Astrocyte (in vitro differentiated cells and primary cell): Measurements from ENCODE around the gene ELFN2. TPM values are rescaled to one million over a fixed set of nuclear protein-coding genes. Genes with fewer than 3 reads are reported as not detected.

ENCODE experiments used
- DNase-seq: peaks from one replicate; pipeline ENCODE4 v3.0.0-alpha.2; 2010; ENCODE audit warnings: low read depth
- FAIRE-seq: peaks from 2 replicates; lab custom pipeline; 2011; peaks lifted over from hg19 to GRCh38; lab: Jason Lieb, UNC
- H2AFZ ChIP-seq: 2 replicates; pipeline ENCODE4 v1.6.0; 2012; ENCODE audit warnings: low read depth, low read length, inconsistent platforms
- H3K27ac ChIP-seq: 2 replicates; pipeline ENCODE4 v1.5.1; 2011; ENCODE audit warnings: low read depth, low read length, inconsistent platforms
- H3K27me3 ChIP-seq: 2 replicates; pipeline ENCODE4 v1.6.0; 2011; ENCODE audit warnings: low read length, inconsistent platforms; ENCODE audit not compliant: insufficient read depth
- H3K36me3 ChIP-seq: 2 replicates; pipeline ENCODE4 v1.5.1; 2011; ENCODE audit warnings: low read length, inconsistent platforms; ENCODE audit not compliant: insufficient read depth
- H3K4me1 ChIP-seq: 2 replicates; pipeline ENCODE4 v1.5.1; 2011; ENCODE audit warnings: low read length, inconsistent platforms; ENCODE audit not compliant: insufficient read depth
- H3K4me2 ChIP-seq: 2 replicates; pipeline ENCODE4 v1.6.0; 2012; ENCODE audit warnings: low read length, inconsistent platforms
- H3K4me3 ChIP-seq: 2 replicates; pipeline ENCODE4 v1.5.1; 2011; ENCODE audit warnings: low read depth, mild to moderate bottlenecking, low read length, inconsistent platforms; ENCODE audit not compliant: insufficient read depth
- H3K79me2 ChIP-seq: 2 replicates; pipeline ENCODE4 v1.6.0; 2012; ENCODE audit warnings: mild to moderate bottlenecking, low read length, inconsistent platforms; ENCODE audit not compliant: insufficient read depth
- H3K9ac ChIP-seq: 2 replicates; pipeline ENCODE4 v1.6.0; 2012; ENCODE audit warnings: mild to moderate bottlenecking, low read length, inconsistent platforms
- H3K9me3 ChIP-seq: 2 replicates; pipeline ENCODE4 v1.5.1; 2012; ENCODE audit warnings: low read depth, mild to moderate bottlenecking, low read length, inconsistent platforms; ENCODE audit not compliant: insufficient read depth
- H4K20me1 ChIP-seq: 2 replicates; pipeline ENCODE4 v1.6.0; 2012; ENCODE audit warnings: low read length, inconsistent platforms; ENCODE audit not compliant: insufficient read depth
- H3K27ac Mint-ChIP-seq: one replicate; pipeline ENCODE4 v1.8.0; 2021; ENCODE audit warnings: mild to moderate bottlenecking, mixed read lengths; ENCODE audit not compliant: unreplicated experiment
- H3K27me3 Mint-ChIP-seq: one replicate; pipeline ENCODE4 v1.8.0; 2021; ENCODE audit warnings: low read depth, mixed read lengths; ENCODE audit not compliant: unreplicated experiment
- H3K36me3 Mint-ChIP-seq: one replicate; pipeline ENCODE4 v1.8.0; 2021; ENCODE audit warnings: low read depth, mixed read lengths; ENCODE audit not compliant: unreplicated experiment
- H3K4me1 Mint-ChIP-seq: one replicate; pipeline ENCODE4 v1.8.0; 2021; ENCODE audit warnings: low read depth, mixed read lengths; ENCODE audit not compliant: unreplicated experiment
- H3K4me3 Mint-ChIP-seq: one replicate; pipeline ENCODE4 v1.8.0; 2021; ENCODE audit warnings: mild to moderate bottlenecking, moderate library complexity, mixed read lengths; ENCODE audit not compliant: unreplicated experiment
- H3K9me3 Mint-ChIP-seq: one replicate; pipeline ENCODE4 v1.8.0; 2021; ENCODE audit warnings: mild to moderate bottlenecking, mixed read lengths; ENCODE audit not compliant: unreplicated experiment
- EZH2 ChIP-seq: IDR thresholded peaks from 2 replicates; pipeline ENCODE4 v1.6.1; 2012; ENCODE audit warnings: mild to moderate bottlenecking, low read length, inconsistent platforms; ENCODE audit not compliant: insufficient read depth
- total RNA-seq: library from RNA; stranded (reverse); gene quantifications from 2 replicates; pipeline ENCODE4 v1.2.1, GENCODE V29; 2021
- TF ChIP-seq, protein P1 (sequence below): IDR thresholded peaks from 2 replicates; pipeline ENCODE4 v1.5.1; 2011; ENCODE audit warnings: low read depth, mild to moderate bottlenecking, inconsistent platforms, low read length, moderate library complexity; ENCODE audit not compliant: insufficient read depth

ELFN2 gene
- total RNA-seq, 1 donor from 2014 or later = 2.8 TPM

DNA sequence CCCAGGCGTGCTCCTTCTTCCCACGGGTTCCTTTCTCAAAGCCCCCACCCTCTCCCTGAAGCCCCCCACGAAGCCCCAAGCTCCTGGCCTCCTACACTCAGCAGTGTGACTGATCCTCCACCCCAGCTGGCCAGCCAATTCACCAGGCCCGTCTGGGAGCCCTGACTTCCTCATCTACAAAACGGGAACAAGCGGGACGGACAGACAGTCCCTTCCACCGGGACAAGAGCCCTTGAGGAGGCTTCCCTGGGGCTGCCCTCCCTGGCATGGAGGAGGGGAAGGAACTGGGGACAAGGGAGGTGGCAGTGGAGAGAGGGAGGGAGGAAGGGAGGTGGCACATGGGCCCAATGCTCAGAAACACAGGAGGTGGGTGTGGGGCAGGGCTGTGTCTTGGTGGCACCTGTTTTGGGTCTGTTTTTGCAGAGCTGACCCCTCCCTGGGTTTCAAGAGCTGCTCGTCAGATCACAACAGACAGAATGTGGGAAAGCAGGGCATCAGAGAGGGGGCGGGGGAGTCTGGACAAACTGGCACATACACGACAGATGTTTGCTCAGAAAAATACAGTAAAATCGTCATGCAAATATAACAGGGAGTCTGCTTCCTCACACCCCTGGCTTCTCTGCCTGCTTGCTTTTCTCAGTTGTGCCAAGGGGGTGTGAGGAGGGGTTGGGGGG lies 56.8 kb downstream of the ELFN2 start:
- no peaks in the 10 kb centered on the region for H3K9me3 ChIP-seq
- no peak overlapping the region for H3K27ac ChIP-seq
- H3K36me3 Mint-ChIP-seq = peaks cover 3% of the 10 kb centered on the region
- no peak overlapping the region for H2AFZ ChIP-seq
- no peak overlapping the region for H3K4me3 Mint-ChIP-seq
- H3K4me3 ChIP-seq = no peak overlapping the region
- H3K4me1 ChIP-seq = no peaks in the 10 kb centered on the region
- no peak for TF ChIP-seq EZH2
- H3K27me3 ChIP-seq = no peaks in the 10 kb centered on the region
- DNase-seq (no peak), FAIRE-seq (no peak)
- H3K9ac ChIP-seq = no peak overlapping the region
- no peaks in the 10 kb centered on the region for H3K4me1 Mint-ChIP-seq
- no peaks in the 10 kb centered on the region for H4K20me1 ChIP-seq
- no peak overlapping the region for H3K27ac Mint-ChIP-seq
- no peaks in the 10 kb centered on the region for H3K36me3 ChIP-seq
- no peaks in the 10 kb centered on the region for H3K9me3 Mint-ChIP-seq
- peaks cover 48% of the 10 kb centered on the region for H3K27me3 Mint-ChIP-seq
- H3K79me2 ChIP-seq = no peaks in the 10 kb centered on the region
- no peak overlapping the region for H3K4me2 ChIP-seq

- no peaks in the 10 kb centered on the region for H3K4me1 Mint-ChIP-seq
- FAIRE-seq = no peak
Measured at GRCh38 chr22:37369483-37369882, 57.8 kb downstream of the ELFN2 start.

DNA sequence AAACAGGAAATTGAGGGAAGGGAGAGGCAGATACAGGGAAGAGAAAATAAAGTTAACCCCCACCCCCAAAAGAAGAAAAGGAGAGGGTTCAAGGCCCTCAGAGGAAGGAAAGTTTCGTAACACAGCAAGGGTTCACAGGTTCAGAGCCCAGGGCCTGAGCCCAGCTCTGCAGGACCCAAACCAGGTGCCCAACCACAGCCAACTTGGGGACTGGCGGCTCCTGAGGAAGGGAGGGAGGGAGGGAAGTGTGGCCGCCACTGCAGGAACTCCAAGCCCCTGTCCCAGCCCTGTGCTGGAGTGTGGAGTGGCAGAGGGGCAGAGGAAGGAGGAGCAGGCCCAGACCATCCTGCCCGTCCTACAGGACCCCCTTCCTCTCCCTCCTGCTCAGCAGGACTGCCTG lies 59.2 kb downstream of the ELFN2 start:
- Histone ChIP-seq H3K4me1 (no peaks in the 10 kb centered on the region), H4K20me1 (no peaks in the 10 kb centered on the region), H3K79me2 (no peaks in the 10 kb centered on the region), H3K36me3 (no peaks in the 10 kb centered on the region), H3K27ac (no peak overlapping the region), H3K27me3 (peaks cover 2% of the 10 kb centered on the region), H2AFZ (no peak overlapping the region), H3K4me2 (no peak overlapping the region), H3K9me3 (no peaks in the 10 kb centered on the region), H3K9ac (no peak overlapping the region), H3K4me3 (no peak overlapping the region)
- TF ChIP-seq EZH2 = no peak
- TF ChIP-seq, protein P1, sequence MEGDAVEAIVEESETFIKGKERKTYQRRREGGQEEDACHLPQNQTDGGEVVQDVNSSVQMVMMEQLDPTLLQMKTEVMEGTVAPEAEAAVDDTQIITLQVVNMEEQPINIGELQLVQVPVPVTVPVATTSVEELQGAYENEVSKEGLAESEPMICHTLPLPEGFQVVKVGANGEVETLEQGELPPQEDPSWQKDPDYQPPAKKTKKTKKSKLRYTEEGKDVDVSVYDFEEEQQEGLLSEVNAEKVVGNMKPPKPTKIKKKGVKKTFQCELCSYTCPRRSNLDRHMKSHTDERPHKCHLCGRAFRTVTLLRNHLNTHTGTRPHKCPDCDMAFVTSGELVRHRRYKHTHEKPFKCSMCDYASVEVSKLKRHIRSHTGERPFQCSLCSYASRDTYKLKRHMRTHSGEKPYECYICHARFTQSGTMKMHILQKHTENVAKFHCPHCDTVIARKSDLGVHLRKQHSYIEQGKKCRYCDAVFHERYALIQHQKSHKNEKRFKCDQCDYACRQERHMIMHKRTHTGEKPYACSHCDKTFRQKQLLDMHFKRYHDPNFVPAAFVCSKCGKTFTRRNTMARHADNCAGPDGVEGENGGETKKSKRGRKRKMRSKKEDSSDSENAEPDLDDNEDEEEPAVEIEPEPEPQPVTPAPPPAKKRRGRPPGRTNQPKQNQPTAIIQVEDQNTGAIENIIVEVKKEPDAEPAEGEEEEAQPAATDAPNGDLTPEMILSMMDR = no peak
- no peak overlapping the region for H3K27ac Mint-ChIP-seq
- H3K4me3 Mint-ChIP-seq = no peak overlapping the region
- peaks cover 55% of the 10 kb centered on the region for H3K27me3 Mint-ChIP-seq
- H3K36me3 Mint-ChIP-seq = peaks cover under 1% of the 10 kb centered on the region
- FAIRE-seq (no peak), DNase-seq (no peak)
- no peaks in the 10 kb centered on the region for H3K9me3 Mint-ChIP-seq
- H3K4me1 Mint-ChIP-seq = peaks cover 4% of the 10 kb centered on the region

More at GRCh38 chr22:37369483-37369882, 57.8 kb downstream of the ELFN2 start:
- H3K79me2 ChIP-seq = no peaks in the 10 kb centered on the region
- no peaks in the 10 kb centered on the region for H3K27me3 ChIP-seq
- H3K9ac ChIP-seq = no peak overlapping the region
- no peak overlapping the region for H3K4me3 ChIP-seq
- H4K20me1 ChIP-seq = no peaks in the 10 kb centered on the region
- no peaks in the 10 kb centered on the region for H3K9me3 ChIP-seq
- H2AFZ ChIP-seq = no peak overlapping the region
- Mint-ChIP-seq H3K4me3 (no peak overlapping the region), H3K27me3 (peaks cover 51% of the 10 kb centered on the region), H3K27ac (no peak overlapping the region), H3K36me3 (peaks cover under 1% of the 10 kb centered on the region), H3K9me3 (no peaks in the 10 kb centered on the region)
- no peak for TF ChIP-seq EZH2
- TF ChIP-seq, protein P1 = no peak
- no peaks in the 10 kb centered on the region for H3K36me3 ChIP-seq
- no peak overlapping the region for H3K4me2 ChIP-seq
- no peak overlapping the region for H3K27ac ChIP-seq
- DNase-seq = no peak
- no peaks in the 10 kb centered on the region for H3K4me1 ChIP-seq
